GM20000 (cell line): ENCODE data around the gene EFNA5.

Source experiments
- DNase-seq: peaks from one replicate; pipeline ENCODE4 v3.0.0; 2012; ENCODE audit warnings: low spot score
- TF ChIP-seq, protein P1 (sequence below): IDR thresholded peaks from 2 replicates; pipeline ENCODE4 v1.5.1; 2012; ENCODE audit warnings: mild to moderate bottlenecking, control low read depth; ENCODE audit errors: extremely low read depth, missing control alignments

EFNA5 gene

DNA sequence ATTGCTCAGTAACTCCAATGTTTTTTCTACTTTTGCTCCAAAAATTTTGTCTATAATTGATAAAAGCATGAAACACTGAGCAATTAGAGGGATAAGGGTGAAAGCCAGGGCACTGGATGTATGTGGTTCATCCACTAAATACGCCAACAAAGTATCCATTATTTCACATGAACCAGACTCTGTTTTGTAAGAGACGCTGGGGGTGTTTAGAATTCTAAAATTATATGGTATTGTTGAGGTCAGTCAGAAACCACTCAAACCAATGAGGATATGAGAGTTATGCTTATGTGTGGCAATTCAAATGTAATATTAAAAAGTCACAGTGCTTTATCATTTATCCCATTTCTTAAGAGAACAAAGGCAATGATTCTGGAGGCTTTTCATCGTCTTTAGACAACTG, 220.2 kb downstream of the EFNA5 start:
- no peak for DNase-seq

DNA sequence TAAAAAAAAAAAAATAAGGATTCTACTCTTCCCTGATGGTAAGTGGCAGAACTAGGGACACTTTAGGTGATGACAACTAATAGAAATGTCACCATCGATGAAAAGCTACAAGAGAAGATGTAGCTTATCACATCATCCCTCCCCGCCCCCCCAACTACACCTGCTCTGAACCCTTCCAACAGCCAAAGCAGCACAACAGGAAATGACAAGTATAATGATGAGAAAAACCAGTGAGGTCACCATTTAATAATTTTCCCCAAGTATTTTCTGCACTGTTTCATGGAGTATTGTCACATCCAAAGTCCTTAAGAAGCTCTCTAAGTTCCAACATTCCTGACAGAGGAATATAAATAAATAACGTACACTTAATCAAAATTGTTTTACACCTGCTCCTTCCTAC, 221.4 kb downstream of the EFNA5 start:
- TF ChIP-seq, protein P1, sequence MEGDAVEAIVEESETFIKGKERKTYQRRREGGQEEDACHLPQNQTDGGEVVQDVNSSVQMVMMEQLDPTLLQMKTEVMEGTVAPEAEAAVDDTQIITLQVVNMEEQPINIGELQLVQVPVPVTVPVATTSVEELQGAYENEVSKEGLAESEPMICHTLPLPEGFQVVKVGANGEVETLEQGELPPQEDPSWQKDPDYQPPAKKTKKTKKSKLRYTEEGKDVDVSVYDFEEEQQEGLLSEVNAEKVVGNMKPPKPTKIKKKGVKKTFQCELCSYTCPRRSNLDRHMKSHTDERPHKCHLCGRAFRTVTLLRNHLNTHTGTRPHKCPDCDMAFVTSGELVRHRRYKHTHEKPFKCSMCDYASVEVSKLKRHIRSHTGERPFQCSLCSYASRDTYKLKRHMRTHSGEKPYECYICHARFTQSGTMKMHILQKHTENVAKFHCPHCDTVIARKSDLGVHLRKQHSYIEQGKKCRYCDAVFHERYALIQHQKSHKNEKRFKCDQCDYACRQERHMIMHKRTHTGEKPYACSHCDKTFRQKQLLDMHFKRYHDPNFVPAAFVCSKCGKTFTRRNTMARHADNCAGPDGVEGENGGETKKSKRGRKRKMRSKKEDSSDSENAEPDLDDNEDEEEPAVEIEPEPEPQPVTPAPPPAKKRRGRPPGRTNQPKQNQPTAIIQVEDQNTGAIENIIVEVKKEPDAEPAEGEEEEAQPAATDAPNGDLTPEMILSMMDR: no peak
- no peak for DNase-seq

More for the DNA sequence above, 220.2 kb downstream of the EFNA5 start:
- TF ChIP-seq, protein P1: no peak

DNA sequence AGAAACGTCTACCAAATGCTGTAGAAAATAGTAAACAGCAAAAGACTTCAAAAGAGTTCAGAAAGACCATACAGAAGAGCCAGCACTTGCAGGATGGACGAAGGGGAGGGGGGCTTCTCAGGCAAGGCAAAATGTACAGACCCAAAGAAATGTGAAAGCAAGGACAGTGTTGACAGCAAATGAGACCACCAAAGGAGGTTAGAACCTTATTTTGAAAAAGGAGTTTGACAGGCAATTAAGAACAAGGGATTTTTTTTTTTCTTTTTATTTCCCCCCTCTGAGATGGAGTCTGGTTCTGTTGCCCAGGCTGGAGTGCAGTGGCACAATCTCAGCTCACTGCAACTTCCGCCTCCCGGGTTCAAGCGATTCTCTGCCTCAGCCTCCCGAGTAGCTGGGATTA, 223.2 kb downstream of the EFNA5 start:
- TF ChIP-seq, protein P1: no peak
- DNase-seq: no peak

DNA sequence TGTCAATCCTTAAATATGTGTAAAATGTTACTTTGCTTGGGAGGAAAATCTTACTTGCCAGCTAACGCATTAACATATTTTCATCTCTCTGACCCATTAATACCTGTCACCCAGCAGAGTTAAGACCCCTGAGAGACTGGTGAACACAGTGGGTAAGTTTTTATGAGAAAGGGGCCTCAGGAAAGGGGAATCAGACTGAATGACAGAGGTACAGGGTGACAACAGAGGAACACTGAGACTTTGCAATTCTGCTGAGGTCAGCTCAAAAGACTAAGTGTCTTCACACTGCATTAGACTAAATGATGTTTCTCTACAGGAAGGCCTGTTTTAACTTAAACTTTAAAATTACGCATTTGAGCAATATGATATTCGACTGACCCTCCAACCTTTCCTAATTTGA, 223.8 kb downstream of the EFNA5 start:
- no peak for DNase-seq
- TF ChIP-seq, protein P1: no peak

DNA sequence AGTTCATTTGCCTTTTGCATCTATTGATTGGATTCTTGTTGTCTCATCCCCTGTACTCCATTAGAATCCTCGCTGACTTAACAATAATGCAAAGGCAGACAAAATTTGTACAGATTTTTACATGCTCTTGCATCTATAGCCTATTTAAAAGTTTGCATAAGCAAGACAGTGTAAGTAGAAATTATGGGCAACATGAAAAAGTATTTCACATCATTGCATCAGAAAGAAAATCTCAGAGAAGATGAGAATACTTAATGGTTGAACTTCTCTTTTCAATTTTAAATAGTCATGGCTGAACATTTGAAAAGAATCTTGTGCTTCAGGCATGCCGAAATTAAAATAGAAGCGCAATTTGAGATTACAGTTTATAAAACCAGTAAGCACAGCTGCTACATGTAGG, 226.4 kb downstream of the EFNA5 start:
- TF ChIP-seq, protein P1: no peak

DNA sequence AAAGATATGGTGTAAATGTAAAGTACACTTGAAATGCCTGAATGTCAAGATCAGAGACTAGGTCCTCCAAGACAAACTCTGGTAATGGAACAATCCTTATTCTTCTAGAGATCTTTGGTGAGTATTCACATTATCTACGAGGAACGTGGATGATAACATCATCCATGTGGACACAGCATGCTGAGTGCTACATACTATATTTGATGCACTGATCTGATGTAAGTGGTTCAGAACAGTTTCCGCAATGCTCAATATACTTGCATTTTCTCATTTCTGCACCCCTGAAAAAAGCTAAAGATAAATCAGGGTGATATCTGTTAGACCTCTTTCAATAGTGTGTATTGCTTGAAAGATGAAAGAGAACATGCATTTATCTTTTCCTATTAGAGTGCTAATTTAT, 226.8 kb downstream of the EFNA5 start:
- TF ChIP-seq, protein P1: no peak

More for the DNA sequence above, 226.4 kb downstream of the EFNA5 start:
- DNase-seq: no peak

DNA sequence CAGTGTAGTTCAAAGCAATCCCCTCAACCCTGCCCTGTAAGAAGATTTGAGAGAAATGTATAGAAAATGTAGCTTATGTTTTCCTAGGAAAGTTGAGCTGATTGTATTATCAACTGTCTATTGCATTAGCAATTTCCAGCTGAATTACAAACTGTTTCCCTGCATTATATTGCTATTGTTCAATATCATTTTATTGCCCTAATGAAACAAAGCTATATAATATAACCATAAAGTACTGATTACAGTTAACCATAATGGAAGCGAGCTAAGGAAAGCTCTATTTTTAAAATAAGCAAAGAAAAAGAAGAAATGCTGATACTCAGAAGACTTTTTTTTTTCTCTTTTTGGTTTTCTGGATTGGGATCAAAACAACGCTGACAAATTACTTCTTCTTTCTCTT, 228.3 kb downstream of the EFNA5 start:
- DNase-seq: no peak
- TF ChIP-seq, protein P1: no peak

More for the DNA sequence above, 226.8 kb downstream of the EFNA5 start:
- DNase-seq: no peak

DNA sequence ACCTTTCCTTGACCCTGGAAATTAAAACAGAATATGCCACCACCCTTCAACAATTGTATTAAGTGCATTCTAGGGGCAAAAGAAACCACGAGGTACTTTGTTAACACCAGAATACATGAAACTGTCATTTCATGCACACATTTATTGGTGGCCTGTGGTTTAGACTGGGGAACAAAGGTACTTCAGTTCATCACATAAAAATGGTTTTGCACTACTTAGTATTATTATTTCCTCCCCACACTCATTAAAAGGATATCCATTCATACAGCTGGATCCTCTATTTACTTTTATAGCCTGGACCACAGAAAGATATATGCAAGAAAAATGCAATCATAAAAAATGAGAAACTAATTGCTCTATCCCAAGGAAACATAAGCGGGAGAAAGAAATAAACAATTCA, 230.9 kb downstream of the EFNA5 start:
- TF ChIP-seq, protein P1: no peak
- DNase-seq: no peak
